ENCODE data around the gene CLPTM1L.
A peak's percentile ranks its signal among the peaks of the same experiment; 100 is the strongest.

Gene CLPTM1L

DNA sequence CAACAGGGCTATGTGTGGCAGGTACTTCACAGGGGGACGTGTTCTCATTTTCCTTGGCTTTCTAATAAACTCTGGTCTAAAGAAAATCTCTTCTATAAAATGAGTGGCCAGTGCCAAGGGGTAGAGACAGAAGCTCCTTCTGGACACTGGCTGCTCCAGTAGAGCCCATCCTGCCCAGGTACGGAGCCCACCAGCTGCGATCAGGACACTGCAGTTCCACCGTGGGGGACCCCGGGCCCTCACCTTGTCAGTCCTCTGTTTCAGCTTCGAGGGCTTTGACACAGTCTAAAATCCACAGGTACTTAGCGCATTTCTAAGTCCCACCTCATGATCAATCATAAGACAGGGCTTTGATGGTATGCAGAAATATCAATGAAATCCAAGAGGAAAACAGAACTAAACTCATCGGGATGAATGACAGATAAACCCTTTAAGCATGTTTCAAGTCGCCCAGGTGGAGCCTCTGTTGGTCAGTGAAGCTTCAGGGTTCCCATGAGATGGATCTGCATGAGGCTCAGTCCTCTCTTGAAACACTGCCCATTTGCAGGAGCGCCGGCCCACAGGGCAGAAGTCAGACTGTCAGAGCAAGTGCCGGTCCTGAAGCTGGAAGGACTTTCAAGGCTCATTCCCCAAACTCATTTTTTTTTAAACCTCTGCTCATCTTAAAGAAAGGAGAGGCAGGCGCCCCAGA, 29.7 kb downstream of the CLPTM1L start:
- H3K4me1 Mint-ChIP-seq: peaks cover 66% of the 10 kb centered on the region
- H3K4me3 Mint-ChIP-seq: peak overlapping the region; percentile 86
- no peaks in the 10 kb centered on the region for H3K27me3 Mint-ChIP-seq
- ATAC-seq (replicated peaks; ENCODE audit: extremely low read depth, poor library complexity, severe bottlenecking) (no peak), DNase-seq (ENCODE audit: low spot score in 2 of 2) (no peak)
- H3K9me3 Mint-ChIP-seq: no peaks in the 10 kb centered on the region
- no peak overlapping the region for H3K27ac Mint-ChIP-seq (ENCODE audit: low read depth)
- H3K36me3 Mint-ChIP-seq (ENCODE audit: insufficient read depth): peaks cover 20% of the 10 kb centered on the region

DNA sequence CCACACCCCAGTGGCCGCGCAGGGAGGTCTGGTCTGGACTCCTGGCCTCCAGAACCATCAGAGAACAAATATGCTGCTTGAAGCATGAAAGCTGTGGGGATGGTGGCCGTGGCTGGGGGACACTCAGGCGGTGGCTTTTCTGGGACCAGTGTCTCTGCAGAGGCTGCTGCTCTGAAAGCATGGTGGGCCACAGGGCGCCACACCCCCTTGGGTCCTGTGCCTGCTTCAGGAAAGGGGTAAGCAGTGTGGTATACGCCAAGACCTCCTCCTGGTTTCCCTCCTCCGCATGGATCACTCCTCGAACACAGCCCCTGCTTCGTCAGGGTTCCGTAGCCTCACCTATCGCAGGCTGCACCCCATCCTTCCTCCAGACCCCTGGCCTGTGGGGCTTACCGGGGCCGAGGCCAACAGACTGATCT, 30.3 kb downstream of the CLPTM1L start:
- H3K4me3 Mint-ChIP-seq: peak overlapping the region; percentile 86
- peaks cover 20% of the 10 kb centered on the region for H3K36me3 Mint-ChIP-seq (ENCODE audit: insufficient read depth)
- no peak for ATAC-seq (replicated peaks; ENCODE audit: extremely low read depth, poor library complexity, severe bottlenecking)
- DNase-seq (ENCODE audit: low spot score in 2 of 2): no peak
- no peak overlapping the region for H3K27ac Mint-ChIP-seq (ENCODE audit: low read depth)
- H3K9me3 Mint-ChIP-seq: no peaks in the 10 kb centered on the region
- peaks cover 68% of the 10 kb centered on the region for H3K4me1 Mint-ChIP-seq
- H3K27me3 Mint-ChIP-seq: no peaks in the 10 kb centered on the region

DNA sequence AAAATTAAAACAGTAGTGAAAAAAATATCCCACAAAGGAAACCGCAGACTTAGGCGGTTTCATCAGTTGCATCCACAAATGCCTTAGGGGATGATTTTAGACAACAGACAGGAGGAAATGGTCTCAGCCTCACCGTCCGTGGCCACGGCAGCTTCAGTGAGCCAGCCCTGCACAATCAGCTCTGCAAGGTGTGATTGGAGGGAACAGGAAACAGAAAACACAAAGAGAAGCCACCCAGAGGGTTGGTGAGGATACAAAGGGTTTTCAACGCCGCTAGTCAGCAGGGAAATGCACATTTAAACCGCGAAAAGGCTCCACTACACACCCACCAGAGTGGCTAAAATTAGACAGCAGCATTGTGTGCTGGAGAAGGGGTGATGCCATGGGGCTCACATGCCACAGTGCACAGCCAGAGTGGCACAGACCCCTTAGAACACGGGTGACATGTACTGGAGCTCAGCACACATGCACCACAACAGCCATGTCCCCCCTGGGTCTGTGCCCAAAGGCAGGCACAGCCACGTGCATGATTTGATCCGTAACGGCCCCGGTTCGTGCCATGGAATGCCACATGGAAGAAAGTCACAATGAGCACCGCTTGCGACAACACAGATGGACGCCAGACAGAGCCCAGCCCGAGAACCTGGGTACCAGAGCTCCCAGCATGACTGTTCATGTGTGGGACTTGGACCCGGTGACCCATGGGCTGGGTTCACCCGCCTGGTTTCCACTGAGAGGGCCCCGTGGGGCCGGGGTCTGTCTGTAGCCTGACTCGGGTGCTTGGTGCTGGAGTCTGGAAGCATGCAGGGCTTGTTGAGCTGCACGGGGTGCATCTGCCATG, 31.7 kb downstream of the CLPTM1L start:
- Mint-ChIP-seq H3K9me3 (no peaks in the 10 kb centered on the region), H3K27ac (ENCODE audit: low read depth) (peak overlapping the region; percentile 57), H3K36me3 (ENCODE audit: insufficient read depth) (peaks cover 16% of the 10 kb centered on the region), H3K27me3 (no peaks in the 10 kb centered on the region), H3K4me3 (peak overlapping the region; percentile 74), H3K4me1 (peaks cover 68% of the 10 kb centered on the region)
- peak in 1 of 2 donors; percentile 62 for DNase-seq (ENCODE audit: low spot score in 2 of 2)
- ATAC-seq (replicated peaks; ENCODE audit: extremely low read depth, poor library complexity, severe bottlenecking): peak; percentile 68

DNA sequence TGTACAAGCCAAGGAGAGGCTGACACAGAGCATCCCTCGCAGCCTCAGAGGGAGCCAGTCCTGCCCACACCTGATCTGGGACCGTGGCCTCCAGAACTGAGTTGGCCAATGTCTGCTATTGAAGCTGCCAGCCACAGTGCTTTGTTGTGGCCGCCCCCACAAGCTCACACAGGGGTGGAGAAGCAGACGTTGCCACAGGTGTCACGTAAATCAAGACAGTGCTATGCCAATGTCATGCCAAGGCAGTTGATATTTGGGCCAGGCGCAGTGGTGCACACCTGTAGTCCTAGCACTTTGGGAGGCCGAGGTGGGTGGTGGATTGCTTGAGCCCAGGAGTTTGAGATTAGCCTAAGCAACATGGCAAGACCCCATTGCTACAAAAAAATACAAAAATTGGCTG, 32.7 kb downstream of the CLPTM1L start:
- Mint-ChIP-seq H3K9me3 (no peaks in the 10 kb centered on the region), H3K27me3 (no peaks in the 10 kb centered on the region), H3K4me3 (peak overlapping the region; percentile 74), H3K36me3 (ENCODE audit: insufficient read depth) (peaks cover 12% of the 10 kb centered on the region), H3K4me1 (peaks cover 63% of the 10 kb centered on the region), H3K27ac (ENCODE audit: low read depth) (peak overlapping the region; percentile 57)
- peak; percentile 57 for ATAC-seq (replicated peaks; ENCODE audit: extremely low read depth, poor library complexity, severe bottlenecking)
- DNase-seq (ENCODE audit: low spot score in 2 of 2): peak; percentile 38 to 58

DNA sequence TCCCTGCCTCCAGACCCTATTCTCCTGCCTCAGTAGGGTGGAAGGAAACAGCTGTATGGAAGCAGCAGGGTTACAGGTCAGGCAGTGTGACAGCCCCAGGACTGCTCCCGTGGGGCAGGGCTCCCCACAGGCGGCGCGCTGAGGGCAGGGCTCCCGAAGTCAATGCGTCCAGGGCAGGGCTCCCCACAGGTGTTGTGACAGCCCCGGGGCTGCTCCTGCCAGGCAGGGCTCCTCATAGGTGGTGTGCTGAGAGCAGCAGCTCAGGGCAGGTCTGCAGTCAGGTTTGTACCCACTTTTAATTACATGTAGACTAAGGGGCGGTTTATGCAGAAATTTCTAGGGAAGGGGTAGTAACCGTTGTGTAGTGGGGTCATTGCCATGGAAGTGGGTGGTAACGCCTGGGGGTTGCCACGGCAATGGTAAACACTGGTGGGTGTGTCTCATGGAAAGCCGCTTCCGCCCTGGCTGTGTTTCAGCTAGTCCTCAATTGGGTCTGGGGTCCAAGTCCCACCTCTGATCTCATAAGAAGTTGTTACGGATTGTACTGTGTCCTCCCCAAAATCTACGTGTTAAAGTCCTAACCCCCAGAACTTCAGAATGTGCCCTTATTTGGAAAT, 33.4 kb downstream of the CLPTM1L start:
- H3K4me3 Mint-ChIP-seq: no peak overlapping the region
- H3K27ac Mint-ChIP-seq (ENCODE audit: low read depth): no peak overlapping the region
- no peaks in the 10 kb centered on the region for H3K27me3 Mint-ChIP-seq
- no peaks in the 10 kb centered on the region for H3K9me3 Mint-ChIP-seq
- no peak for ATAC-seq (replicated peaks; ENCODE audit: extremely low read depth, poor library complexity, severe bottlenecking)
- H3K4me1 Mint-ChIP-seq: peaks cover 56% of the 10 kb centered on the region
- H3K36me3 Mint-ChIP-seq (ENCODE audit: insufficient read depth): peaks cover 12% of the 10 kb centered on the region
- no peak for DNase-seq (ENCODE audit: low spot score in 2 of 2)

DNA sequence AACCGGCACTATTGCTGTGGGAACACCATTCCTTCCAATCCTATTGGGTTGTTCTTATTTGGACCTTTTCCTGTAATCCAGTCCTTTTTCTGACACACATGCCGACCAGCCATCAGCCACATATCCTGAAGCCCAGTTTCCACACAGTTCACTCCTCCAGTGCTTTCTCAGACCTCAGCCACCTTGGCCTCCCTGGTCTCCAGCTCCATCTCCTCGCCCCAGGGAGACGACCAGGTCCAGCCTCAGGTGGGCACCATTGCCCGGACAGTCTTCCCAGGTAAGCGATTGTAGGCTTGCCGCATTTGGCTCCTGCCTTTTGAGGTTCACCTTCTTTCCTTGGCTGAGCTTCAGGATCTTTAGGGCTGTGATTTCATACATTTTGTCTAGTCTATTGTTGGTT, 34.8 kb downstream of the CLPTM1L start:
- Mint-ChIP-seq H3K36me3 (ENCODE audit: insufficient read depth) (peaks cover 12% of the 10 kb centered on the region), H3K27me3 (no peaks in the 10 kb centered on the region), H3K4me3 (no peak overlapping the region), H3K4me1 (peaks cover 42% of the 10 kb centered on the region), H3K27ac (ENCODE audit: low read depth) (no peak overlapping the region), H3K9me3 (no peaks in the 10 kb centered on the region)
- DNase-seq (ENCODE audit: low spot score in 2 of 2) (no peak), ATAC-seq (replicated peaks; ENCODE audit: extremely low read depth, poor library complexity, severe bottlenecking) (no peak)

DNA sequence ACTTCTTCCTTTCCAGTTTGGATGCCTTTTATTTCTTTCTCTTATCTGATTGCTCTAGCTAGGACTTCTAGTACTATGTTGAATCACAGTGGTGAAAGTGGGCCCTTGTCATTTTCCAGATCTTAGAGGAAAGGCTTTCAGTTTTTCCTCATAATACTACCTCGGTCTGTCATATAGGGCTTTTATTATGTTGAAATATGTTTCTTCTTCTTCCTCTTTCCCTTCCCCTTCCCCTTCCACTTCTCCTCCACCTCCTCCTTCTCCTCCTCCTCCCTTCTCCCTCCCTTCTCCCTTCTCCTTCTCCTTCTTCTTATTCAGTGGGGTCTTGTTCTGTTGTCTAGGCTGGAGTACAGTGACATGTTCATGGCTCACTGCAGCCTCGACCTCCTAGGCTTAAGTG, 40.9 kb downstream of the CLPTM1L start:
- no peaks in the 10 kb centered on the region for H3K4me1 Mint-ChIP-seq
- no peaks in the 10 kb centered on the region for H3K36me3 Mint-ChIP-seq (ENCODE audit: insufficient read depth)
- no peak for DNase-seq (ENCODE audit: low spot score in 2 of 2)
- H3K9me3 Mint-ChIP-seq: no peaks in the 10 kb centered on the region
- no peaks in the 10 kb centered on the region for H3K27me3 Mint-ChIP-seq
- ATAC-seq (replicated peaks; ENCODE audit: extremely low read depth, poor library complexity, severe bottlenecking): no peak
- no peak overlapping the region for H3K4me3 Mint-ChIP-seq
- no peak overlapping the region for H3K27ac Mint-ChIP-seq (ENCODE audit: low read depth)

DNA sequence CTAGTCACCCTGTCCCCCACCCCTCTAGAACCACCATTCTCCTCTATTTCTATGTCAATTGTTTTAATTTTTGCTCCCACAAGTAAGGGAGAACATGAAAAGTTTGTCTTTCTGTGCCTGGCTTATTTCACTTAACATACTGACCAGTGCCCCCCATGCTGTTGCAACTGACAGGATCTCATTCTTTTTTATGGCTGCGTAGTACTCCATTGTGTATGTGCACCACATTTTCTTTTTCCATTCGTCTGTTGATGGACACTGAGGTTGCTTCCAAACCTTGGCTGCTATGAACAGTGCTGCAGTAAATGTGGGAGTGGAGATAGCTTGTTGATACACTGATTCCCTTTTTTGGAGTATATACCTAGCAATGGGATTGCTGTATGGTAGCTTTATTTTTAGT, 42.6 kb downstream of the CLPTM1L start:
- H3K27me3 Mint-ChIP-seq: no peaks in the 10 kb centered on the region
- no peaks in the 10 kb centered on the region for H3K9me3 Mint-ChIP-seq
- no peak for ATAC-seq (replicated peaks; ENCODE audit: extremely low read depth, poor library complexity, severe bottlenecking)
- no peak overlapping the region for H3K4me3 Mint-ChIP-seq
- no peak for DNase-seq (ENCODE audit: low spot score in 2 of 2)
- no peaks in the 10 kb centered on the region for H3K36me3 Mint-ChIP-seq (ENCODE audit: insufficient read depth)
- H3K4me1 Mint-ChIP-seq: no peaks in the 10 kb centered on the region
- no peak overlapping the region for H3K27ac Mint-ChIP-seq (ENCODE audit: low read depth)

DNA sequence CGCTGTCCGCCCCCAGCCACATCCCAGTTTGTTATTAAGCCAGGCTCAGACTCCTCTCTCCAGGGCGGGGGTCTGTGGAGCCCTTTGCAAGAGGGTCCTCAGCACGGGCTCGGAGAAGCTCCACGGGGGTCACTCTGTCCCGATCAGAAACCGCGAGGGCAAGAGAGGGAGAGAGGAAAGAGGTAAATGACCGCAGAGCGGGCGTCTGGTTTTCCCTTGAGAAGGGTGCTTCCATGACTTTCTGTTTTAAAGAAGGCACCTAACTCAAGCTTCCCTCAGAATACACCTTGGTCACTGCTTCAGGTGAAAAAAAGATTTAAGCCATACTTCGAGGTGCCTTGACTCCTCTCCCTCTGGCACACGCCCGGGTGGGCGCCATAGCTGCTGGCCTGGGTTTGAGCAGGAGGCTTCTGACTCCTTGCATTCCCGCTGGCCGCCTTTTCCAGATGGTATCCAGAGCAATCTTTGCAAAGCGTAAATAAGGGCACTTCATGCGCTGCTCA, 44.3 kb downstream of the CLPTM1L start:
- ATAC-seq (replicated peaks; ENCODE audit: extremely low read depth, poor library complexity, severe bottlenecking) (no peak), DNase-seq (ENCODE audit: low spot score in 2 of 2) (no peak)
- no peaks in the 10 kb centered on the region for H3K4me1 Mint-ChIP-seq
- no peaks in the 10 kb centered on the region for H3K9me3 Mint-ChIP-seq
- no peak overlapping the region for H3K4me3 Mint-ChIP-seq
- no peaks in the 10 kb centered on the region for H3K27me3 Mint-ChIP-seq
- H3K36me3 Mint-ChIP-seq (ENCODE audit: insufficient read depth): no peaks in the 10 kb centered on the region
- H3K27ac Mint-ChIP-seq (ENCODE audit: low read depth): no peak overlapping the region

DNA sequence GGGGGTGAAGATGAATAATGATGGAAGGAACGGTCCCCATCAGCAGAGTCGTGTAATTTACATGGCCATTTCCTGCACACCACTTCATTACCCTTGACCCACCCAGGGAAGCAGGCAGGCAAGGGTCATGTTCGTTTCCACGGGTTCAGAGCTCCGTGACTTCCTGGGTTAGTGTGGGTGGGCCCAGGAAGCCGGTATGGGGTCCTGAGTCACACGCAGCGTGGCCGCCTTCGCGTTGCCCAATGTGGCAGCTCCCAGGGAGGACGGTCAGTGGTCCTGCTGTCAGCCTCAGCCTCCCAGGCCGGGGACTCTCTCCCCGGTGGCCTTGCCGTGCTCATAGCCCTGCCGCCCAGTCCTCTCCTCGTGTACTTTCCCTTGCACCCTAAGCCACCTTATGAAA, 44.9 kb downstream of the CLPTM1L start:
- Mint-ChIP-seq H3K4me3 (no peak overlapping the region), H3K27me3 (no peaks in the 10 kb centered on the region), H3K27ac (ENCODE audit: low read depth) (no peak overlapping the region), H3K4me1 (no peaks in the 10 kb centered on the region), H3K9me3 (no peaks in the 10 kb centered on the region), H3K36me3 (ENCODE audit: insufficient read depth) (no peaks in the 10 kb centered on the region)
- DNase-seq (ENCODE audit: low spot score in 2 of 2) (no peak), ATAC-seq (replicated peaks; ENCODE audit: extremely low read depth, poor library complexity, severe bottlenecking) (no peak)

DNA sequence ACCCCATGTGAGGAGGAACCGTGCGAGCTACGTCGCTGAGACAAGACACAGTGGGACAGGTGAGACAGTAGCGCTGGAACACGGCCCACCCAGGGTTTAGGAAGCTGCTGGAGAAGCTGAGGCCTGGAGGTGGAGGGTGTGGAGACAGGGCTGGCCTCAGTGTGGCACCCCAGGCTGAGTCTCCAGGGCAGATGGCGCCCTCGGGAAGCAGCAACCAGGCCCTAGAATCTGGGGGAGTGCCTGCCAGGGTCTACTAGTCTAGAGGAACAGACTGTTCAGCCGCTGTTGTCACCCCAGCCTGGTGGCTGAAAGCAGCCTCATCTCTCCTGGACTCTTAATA, 45.4 kb downstream of the CLPTM1L start:
- no peak for DNase-seq (ENCODE audit: low spot score in 2 of 2)
- Mint-ChIP-seq H3K27ac (ENCODE audit: low read depth) (no peak overlapping the region), H3K4me1 (no peaks in the 10 kb centered on the region), H3K27me3 (no peaks in the 10 kb centered on the region), H3K36me3 (ENCODE audit: insufficient read depth) (no peaks in the 10 kb centered on the region), H3K9me3 (no peaks in the 10 kb centered on the region), H3K4me3 (no peak overlapping the region)
- no peak for ATAC-seq (replicated peaks; ENCODE audit: extremely low read depth, poor library complexity, severe bottlenecking)

DNA sequence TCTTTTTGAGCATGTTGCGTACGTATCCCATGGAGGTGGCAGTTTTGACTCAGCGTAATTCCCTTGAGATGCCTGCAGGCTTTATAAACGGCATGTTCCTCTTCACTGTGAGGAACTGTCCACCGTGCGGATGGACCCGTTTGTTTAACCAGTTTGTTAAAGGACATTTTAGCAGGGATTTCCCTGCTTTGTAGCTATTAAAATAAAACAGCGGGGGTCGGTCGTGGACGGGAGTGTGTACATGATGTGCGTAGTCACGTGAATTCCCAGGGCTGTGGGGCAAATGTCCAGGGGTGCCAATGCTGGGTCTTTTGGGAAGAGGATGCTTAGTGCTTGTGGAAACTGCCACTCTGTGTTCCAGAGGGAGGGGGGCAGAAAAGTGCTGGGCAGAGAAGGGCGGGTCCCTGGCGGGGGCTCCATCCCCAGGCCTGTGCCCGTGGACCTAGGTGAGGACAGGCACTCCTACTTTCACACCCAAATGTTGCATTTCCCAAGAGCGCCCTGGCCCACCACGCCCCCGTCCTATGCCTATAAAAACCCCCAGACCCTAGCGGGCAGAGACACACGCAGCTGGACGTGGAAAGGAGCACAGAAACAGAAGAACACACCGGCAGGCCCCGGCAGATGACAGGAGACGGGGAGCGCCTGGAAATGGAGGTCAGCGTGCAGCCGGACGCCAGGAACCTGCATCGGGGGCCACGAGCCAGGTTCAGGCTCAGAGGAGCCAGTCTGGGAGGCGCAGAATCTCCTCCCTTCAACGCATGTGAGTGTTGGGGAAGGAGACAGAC, 46.0 kb downstream of the CLPTM1L start:
- no peak overlapping the region for H3K27ac Mint-ChIP-seq (ENCODE audit: low read depth)
- no peak overlapping the region for H3K4me3 Mint-ChIP-seq
- no peaks in the 10 kb centered on the region for H3K27me3 Mint-ChIP-seq
- no peak for ATAC-seq (replicated peaks; ENCODE audit: extremely low read depth, poor library complexity, severe bottlenecking)
- no peak for DNase-seq (ENCODE audit: low spot score in 2 of 2)
- H3K4me1 Mint-ChIP-seq: no peaks in the 10 kb centered on the region
- H3K9me3 Mint-ChIP-seq: no peaks in the 10 kb centered on the region
- no peaks in the 10 kb centered on the region for H3K36me3 Mint-ChIP-seq (ENCODE audit: insufficient read depth)

Measured in central memory CD8-positive, alpha-beta T cell (primary cell).